Astrocyte (in vitro differentiated cells and primary cell): Measurements from ENCODE around the gene S100P.

Experiments used
- EZH2 ChIP-seq: IDR thresholded peaks from 2 replicates; pipeline ENCODE4 v1.6.1; 2012; ENCODE audit warnings: mild to moderate bottlenecking, low read length, inconsistent platforms; ENCODE audit not compliant: insufficient read depth
- TF ChIP-seq, protein P1 (sequence below): IDR thresholded peaks from 2 replicates; pipeline ENCODE4 v1.5.1; 2011; ENCODE audit warnings: low read depth, mild to moderate bottlenecking, inconsistent platforms, low read length, moderate library complexity; ENCODE audit not compliant: insufficient read depth

DNA sequence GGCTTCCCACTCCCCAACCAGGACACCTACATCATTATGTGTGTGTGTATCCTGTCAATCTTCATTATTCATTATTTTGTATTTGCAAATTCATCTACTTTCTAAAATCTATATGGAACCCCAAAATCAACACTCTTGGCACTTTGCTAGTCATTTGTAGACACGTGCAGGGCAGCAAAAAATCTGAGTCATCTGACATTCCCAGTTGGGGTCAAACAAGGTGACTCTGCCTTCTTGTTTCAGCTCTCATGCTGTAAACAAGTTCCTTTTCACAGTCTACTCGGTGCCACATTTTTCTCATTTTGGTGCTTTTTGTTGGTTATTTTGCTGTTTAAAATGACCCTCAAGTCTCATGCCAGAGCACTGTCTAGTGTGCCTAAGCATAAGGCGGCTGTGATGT is 10.1 kb downstream of the S100P start:
- TF ChIP-seq, protein P1, sequence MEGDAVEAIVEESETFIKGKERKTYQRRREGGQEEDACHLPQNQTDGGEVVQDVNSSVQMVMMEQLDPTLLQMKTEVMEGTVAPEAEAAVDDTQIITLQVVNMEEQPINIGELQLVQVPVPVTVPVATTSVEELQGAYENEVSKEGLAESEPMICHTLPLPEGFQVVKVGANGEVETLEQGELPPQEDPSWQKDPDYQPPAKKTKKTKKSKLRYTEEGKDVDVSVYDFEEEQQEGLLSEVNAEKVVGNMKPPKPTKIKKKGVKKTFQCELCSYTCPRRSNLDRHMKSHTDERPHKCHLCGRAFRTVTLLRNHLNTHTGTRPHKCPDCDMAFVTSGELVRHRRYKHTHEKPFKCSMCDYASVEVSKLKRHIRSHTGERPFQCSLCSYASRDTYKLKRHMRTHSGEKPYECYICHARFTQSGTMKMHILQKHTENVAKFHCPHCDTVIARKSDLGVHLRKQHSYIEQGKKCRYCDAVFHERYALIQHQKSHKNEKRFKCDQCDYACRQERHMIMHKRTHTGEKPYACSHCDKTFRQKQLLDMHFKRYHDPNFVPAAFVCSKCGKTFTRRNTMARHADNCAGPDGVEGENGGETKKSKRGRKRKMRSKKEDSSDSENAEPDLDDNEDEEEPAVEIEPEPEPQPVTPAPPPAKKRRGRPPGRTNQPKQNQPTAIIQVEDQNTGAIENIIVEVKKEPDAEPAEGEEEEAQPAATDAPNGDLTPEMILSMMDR = no peak
- no peak for TF ChIP-seq EZH2
